Measurements from ENCODE around the gene MKS1. TPM values are rescaled to one million over a fixed set of nuclear protein-coding genes. Genes with fewer than 3 reads are reported as not detected.

The MKS1 gene
- total RNA-seq, 1 experiment from 2014 or later, result 12.1 TPM

- ChIA-PET CTCF (no interaction called here), POLR2A (no interaction called here)
- TF ChIP-seq, protein P1, sequence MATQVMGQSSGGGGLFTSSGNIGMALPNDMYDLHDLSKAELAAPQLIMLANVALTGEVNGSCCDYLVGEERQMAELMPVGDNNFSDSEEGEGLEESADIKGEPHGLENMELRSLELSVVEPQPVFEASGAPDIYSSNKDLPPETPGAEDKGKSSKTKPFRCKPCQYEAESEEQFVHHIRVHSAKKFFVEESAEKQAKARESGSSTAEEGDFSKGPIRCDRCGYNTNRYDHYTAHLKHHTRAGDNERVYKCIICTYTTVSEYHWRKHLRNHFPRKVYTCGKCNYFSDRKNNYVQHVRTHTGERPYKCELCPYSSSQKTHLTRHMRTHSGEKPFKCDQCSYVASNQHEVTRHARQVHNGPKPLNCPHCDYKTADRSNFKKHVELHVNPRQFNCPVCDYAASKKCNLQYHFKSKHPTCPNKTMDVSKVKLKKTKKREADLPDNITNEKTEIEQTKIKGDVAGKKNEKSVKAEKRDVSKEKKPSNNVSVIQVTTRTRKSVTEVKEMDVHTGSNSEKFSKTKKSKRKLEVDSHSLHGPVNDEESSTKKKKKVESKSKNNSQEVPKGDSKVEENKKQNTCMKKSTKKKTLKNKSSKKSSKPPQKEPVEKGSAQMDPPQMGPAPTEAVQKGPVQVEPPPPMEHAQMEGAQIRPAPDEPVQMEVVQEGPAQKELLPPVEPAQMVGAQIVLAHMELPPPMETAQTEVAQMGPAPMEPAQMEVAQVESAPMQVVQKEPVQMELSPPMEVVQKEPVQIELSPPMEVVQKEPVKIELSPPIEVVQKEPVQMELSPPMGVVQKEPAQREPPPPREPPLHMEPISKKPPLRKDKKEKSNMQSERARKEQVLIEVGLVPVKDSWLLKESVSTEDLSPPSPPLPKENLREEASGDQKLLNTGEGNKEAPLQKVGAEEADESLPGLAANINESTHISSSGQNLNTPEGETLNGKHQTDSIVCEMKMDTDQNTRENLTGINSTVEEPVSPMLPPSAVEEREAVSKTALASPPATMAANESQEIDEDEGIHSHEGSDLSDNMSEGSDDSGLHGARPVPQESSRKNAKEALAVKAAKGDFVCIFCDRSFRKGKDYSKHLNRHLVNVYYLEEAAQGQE (IDR thresholded peaks at IDR 0.05; ENCODE audit: insufficient read depth in 1 of 2, low read depth in 2 of 2, low read length in 1 of 2), result no peak
- no peak for TF ChIP-seq TCF7L2 (IDR thresholded peaks at IDR 0.05; ENCODE audit: low read depth, low read length)
- TF ChIP-seq SIN3A (IDR thresholded peaks at IDR 0.05; ENCODE audit: borderline replicate concordance, insufficient read depth, low read depth, low read length), result no peak
- intact Hi-C loops (cut with micrococcal nuclease; ENCODE audit: unreplicated experiment) (no loop called here), in situ Hi-C loops (cut with HindIII; ENCODE audit: low pct_unique_long_range_greater_than_20kb, low sequenced_read_pairs) (no loop called here)
- H3K27ac ChIP-seq (ENCODE audit: low read length), result no peak within 1 kb of the TSS
- DNase-seq (ENCODE audit: low read depth, low spot score) (no peak), ATAC-seq (no peak)
- no peak within 1 kb of the TSS for H3K4me3 ChIP-seq (ENCODE audit: low read depth in 2 of 2, low read length in 2 of 2)
- no peaks in the 10 kb centered on the region; the same call in 1 of the 2 replicates for H3K27me3 ChIP-seq (ENCODE audit: control insufficient read depth, insufficient read depth, low read length)
- BruUV-seq (replicated peaks), result no TSS peak
- no peaks in the 10 kb centered on the region for H3K36me3 ChIP-seq (ENCODE audit: control insufficient read depth, insufficient read depth, low read length)
- H3K4me1 ChIP-seq (ENCODE audit: control insufficient read depth, insufficient read depth, low read length), result peaks cover 5% of the 10 kb centered on the region; the same call in 1 of the 2 replicates
- no peaks in the 10 kb centered on the region for H3K9me3 ChIP-seq (ENCODE audit: control insufficient read depth, insufficient read depth, low read depth, low read length)
Observed at GRCh38 chr17:58192612-58193011, 26.4 kb downstream of the MKS1 start, which contains the start of gene EPX. Gene EPX, plus strand, starts transcription at chr17:58192726. Its CDS starts 121 bp downstream, at chr17:58192847.

DNA sequence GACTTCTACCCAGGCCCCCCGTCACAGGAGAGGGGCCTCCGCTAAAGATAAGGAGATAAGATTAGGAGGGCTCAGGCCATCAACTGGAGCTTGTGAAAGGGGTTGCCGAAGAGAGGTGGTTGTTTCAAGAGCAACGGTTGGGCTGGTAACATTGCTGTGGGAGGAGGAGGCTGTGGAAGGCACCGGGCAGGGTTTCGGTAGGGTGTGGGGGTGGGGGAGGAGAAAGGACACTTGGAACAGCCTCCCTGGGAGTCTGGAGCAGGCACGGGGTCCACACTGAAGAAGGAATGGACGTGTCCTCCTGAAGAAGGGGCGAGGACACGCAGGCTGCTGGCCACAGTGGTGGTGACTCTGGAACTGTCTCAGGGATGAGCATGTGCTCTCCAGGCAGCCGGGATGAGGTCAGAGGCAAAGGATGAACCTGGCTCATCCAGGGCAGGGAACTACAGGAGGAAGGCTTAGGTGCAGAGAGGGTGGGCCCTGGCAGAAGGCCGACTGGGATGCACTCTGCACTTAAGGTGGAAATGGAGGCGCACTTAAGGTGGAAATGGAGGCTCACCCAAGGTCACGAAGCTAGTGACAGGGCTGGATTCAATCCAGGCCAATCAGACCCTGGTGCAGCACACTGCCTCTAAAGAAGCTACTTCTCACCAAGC is 27.7 kb downstream of the MKS1 start:
- CTCF ChIA-PET, result interaction anchor here (0.6 kb wide), 2 partner anchors 23 to 24 kb away, joined by 3 to 15 read pairs; no protein-coding TSS in a partner anchor

More for the DNA sequence above, 27.7 kb downstream of the MKS1 start:
- intact Hi-C loops (cut with micrococcal nuclease; ENCODE audit: unreplicated experiment) (no loop called here), in situ Hi-C loops (cut with HindIII; ENCODE audit: low pct_unique_long_range_greater_than_20kb, low sequenced_read_pairs) (no loop called here)
- H3K27me3 ChIP-seq (ENCODE audit: control insufficient read depth, insufficient read depth, low read length), result no peaks in the 10 kb centered on the region; the same call in 1 of the 2 replicates
- no TSS peak for BruUV-seq (replicated peaks)
- POLR2A ChIA-PET, result no interaction called here
- no peak overlapping the region for H3K4me3 ChIP-seq (ENCODE audit: low read depth in 2 of 2, low read length in 2 of 2)
- H3K27ac ChIP-seq (ENCODE audit: low read length), result no peak overlapping the region
- DNase-seq (ENCODE audit: low read depth, low spot score), result no peak
- H3K36me3 ChIP-seq (ENCODE audit: control insufficient read depth, insufficient read depth, low read length), result no peaks in the 10 kb centered on the region
- ATAC-seq, result no peak
- H3K9me3 ChIP-seq (ENCODE audit: control insufficient read depth, insufficient read depth, low read depth, low read length), result no peaks in the 10 kb centered on the region
- H3K4me1 ChIP-seq (ENCODE audit: control insufficient read depth, insufficient read depth, low read length), result peaks cover 5% of the 10 kb centered on the region; the same call in 1 of the 2 replicates
- no peak for TF ChIP-seq SIN3A (IDR thresholded peaks at IDR 0.05; ENCODE audit: borderline replicate concordance, insufficient read depth, low read depth, low read length)
- TF ChIP-seq, protein P2, sequence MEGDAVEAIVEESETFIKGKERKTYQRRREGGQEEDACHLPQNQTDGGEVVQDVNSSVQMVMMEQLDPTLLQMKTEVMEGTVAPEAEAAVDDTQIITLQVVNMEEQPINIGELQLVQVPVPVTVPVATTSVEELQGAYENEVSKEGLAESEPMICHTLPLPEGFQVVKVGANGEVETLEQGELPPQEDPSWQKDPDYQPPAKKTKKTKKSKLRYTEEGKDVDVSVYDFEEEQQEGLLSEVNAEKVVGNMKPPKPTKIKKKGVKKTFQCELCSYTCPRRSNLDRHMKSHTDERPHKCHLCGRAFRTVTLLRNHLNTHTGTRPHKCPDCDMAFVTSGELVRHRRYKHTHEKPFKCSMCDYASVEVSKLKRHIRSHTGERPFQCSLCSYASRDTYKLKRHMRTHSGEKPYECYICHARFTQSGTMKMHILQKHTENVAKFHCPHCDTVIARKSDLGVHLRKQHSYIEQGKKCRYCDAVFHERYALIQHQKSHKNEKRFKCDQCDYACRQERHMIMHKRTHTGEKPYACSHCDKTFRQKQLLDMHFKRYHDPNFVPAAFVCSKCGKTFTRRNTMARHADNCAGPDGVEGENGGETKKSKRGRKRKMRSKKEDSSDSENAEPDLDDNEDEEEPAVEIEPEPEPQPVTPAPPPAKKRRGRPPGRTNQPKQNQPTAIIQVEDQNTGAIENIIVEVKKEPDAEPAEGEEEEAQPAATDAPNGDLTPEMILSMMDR (IDR thresholded peaks at IDR 0.05), result no peak
- TF ChIP-seq, protein P1 (IDR thresholded peaks at IDR 0.05; ENCODE audit: insufficient read depth in 1 of 2, low read depth in 2 of 2, low read length in 1 of 2), result no peak
- TF ChIP-seq POLR2AphosphoS5 (IDR thresholded peaks at IDR 0.05; ENCODE audit: low read depth, low read length), result no peak
- no peak for TF ChIP-seq TCF7L2 (IDR thresholded peaks at IDR 0.05; ENCODE audit: low read depth, low read length)
